OCI-LY7 (cell line): Measurements from ENCODE around the gene CCNI.

Experiments used
- EZH2phosphoT487 ChIP-seq: fragments of 200-600 bp; sonication (generic); IDR thresholded peaks from 2 replicates; pipeline ENCODE4 v1.6.1; 2018; ENCODE audit warnings: low read depth, borderline replicate concordance, mild to moderate bottlenecking, mixed run types, antibody characterized with exemption, low read length, moderate library complexity, mixed read lengths
- TF ChIP-seq, protein P1 (sequence below): fragments of 200-600 bp; sonication (generic); conservative IDR thresholded peaks from 2 replicates; pipeline ENCODE4 v1.5.1; 2014; ENCODE audit warnings: mild to moderate bottlenecking, antibody characterized with exemption, low read length, moderate library complexity, mixed read lengths

- TF ChIP-seq, protein P1, sequence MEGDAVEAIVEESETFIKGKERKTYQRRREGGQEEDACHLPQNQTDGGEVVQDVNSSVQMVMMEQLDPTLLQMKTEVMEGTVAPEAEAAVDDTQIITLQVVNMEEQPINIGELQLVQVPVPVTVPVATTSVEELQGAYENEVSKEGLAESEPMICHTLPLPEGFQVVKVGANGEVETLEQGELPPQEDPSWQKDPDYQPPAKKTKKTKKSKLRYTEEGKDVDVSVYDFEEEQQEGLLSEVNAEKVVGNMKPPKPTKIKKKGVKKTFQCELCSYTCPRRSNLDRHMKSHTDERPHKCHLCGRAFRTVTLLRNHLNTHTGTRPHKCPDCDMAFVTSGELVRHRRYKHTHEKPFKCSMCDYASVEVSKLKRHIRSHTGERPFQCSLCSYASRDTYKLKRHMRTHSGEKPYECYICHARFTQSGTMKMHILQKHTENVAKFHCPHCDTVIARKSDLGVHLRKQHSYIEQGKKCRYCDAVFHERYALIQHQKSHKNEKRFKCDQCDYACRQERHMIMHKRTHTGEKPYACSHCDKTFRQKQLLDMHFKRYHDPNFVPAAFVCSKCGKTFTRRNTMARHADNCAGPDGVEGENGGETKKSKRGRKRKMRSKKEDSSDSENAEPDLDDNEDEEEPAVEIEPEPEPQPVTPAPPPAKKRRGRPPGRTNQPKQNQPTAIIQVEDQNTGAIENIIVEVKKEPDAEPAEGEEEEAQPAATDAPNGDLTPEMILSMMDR, result peak; percentile 98
- no peak for TF ChIP-seq EZH2phosphoT487
Measured at GRCh38 chr4:77095101-77095821, 19.5 kb upstream of the CCNI start.
